Thyroid gland (tissue), 4 donors: ENCODE results near the gene FHIT. TPM values are rescaled to one million over a fixed set of nuclear protein-coding genes. Genes with fewer than 3 reads are reported as not detected.

Experiments
- DNase-seq, 2 donors: peaks; one replicate each; pipeline ENCODE4 v3.0.0-alpha.2; 2019
- H3K27ac ChIP-seq, 3 donors: fragments of 200-600 bp; sonication (generic); 1 replicate in 2 of 3; 2 replicates in 1 of 3; pipeline ENCODE4 v1.5.1; 2016 to 2019; ENCODE audit warnings: mild to moderate bottlenecking in 1 of 3, moderate library complexity in 1 of 3
- H3K27me3 ChIP-seq: fragments of 200-600 bp; sonication (generic); one replicate; pipeline ENCODE4 v1.5.1; 2019
- H3K36me3 ChIP-seq, 2 donors: fragments of 200-600 bp; sonication (generic); one replicate each; pipeline ENCODE4 v1.5.1; 2016 to 2019
- H3K4me1 ChIP-seq, 2 donors: fragments of 200-600 bp; sonication (generic); one replicate each; pipeline ENCODE4 v1.5.1; 2017 to 2019
- H3K4me3 ChIP-seq, 3 donors: fragments of 200-600 bp; sonication (generic); replicated peaks in 1 of 3; 1 replicate in 2 of 3; 2 replicates in 1 of 3; pipeline ENCODE4 v1.5.1; 2016; ENCODE audit warnings: mild to moderate bottlenecking in 1 of 3
- H3K9me3 ChIP-seq: fragments of 200-600 bp; sonication (generic); one replicate; pipeline ENCODE4 v1.5.1; 2017
- POLR2A ChIP-seq, 2 donors: fragments of 450-650 bp; IDR thresholded peaks; one replicate each; pipeline ENCODE4 v1.6.1; 2017; ENCODE audit warnings: antibody characterized with exemption in 2 of 2, mild to moderate bottlenecking in 2 of 2, moderate library complexity in 1 of 2
- WGBS, 2 donors: methylation state at CpG; one replicate each; pipeline ENCODE4 v1.1.5; 2017; 5-methylcytosine and 5-hydroxymethylcytosine counted together
- intact Hi-C: fragments of 100-400 bp; cut with DNase I; formaldehyde crosslinking; loops from one replicate; pipeline ENCODE4 v1.15.1; 2023
- total RNA-seq, 4 donors: library from RNA; depleted of rRNA; stranded (reverse); fragments of >200 nt; gene quantifications; one replicate each; pipeline ENCODE4 v1.2.3, GENCODE V29; 2016
- TF ChIP-seq, protein P1 (sequence below), 6 experiments: fragments of 200-600 bp in 3 of 6; fragments of 450-650 bp in 3 of 6; sonication (generic) in 3 of 6; IDR thresholded peaks; one replicate each; pipeline ENCODE4 v1.5.1; 2016 to 2019; ENCODE audit warnings: antibody characterized with exemption in 6 of 6, mild to moderate bottlenecking in 2 of 6, inconsistent platforms in 1 of 6, moderate library complexity in 1 of 6

Gene FHIT
- total RNA-seq, 4 donors from 2014 or later: 12.2 to 18.9 (median 16.2) TPM

DNA sequence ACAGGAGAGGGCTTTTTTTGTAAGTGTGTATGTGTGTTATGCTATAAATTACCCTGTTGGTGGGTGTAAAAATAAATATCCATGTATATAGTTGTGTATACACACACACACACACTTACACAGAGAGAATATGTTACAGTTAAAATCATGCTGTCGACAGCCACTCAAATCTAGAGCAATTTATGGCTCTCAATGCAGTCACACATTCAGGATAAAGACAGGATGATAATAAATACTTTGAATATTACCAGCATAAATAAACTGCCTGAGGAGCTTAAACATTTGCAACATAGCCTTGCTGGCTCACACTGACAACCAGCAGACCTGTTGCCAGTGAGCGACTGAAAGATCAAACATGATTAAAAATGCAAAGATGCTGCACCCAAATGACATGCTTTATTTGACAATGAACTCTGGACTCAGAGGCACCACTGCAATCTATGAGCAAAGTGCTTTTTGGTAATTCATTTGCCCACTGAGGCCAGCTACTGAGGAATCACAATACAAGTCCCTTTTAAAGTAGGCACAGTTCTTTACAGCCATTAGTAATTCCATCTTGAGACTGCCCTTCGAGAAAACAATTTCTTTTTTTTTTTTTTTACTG, 458.9 kb downstream of the FHIT start:
- no peak overlapping the region for H3K27ac ChIP-seq
- intact Hi-C loops: no loop called here
- DNase-seq: no peak
- TF ChIP-seq POLR2A (IDR thresholded peaks at IDR 0.05): no peak
- TF ChIP-seq, protein P1, sequence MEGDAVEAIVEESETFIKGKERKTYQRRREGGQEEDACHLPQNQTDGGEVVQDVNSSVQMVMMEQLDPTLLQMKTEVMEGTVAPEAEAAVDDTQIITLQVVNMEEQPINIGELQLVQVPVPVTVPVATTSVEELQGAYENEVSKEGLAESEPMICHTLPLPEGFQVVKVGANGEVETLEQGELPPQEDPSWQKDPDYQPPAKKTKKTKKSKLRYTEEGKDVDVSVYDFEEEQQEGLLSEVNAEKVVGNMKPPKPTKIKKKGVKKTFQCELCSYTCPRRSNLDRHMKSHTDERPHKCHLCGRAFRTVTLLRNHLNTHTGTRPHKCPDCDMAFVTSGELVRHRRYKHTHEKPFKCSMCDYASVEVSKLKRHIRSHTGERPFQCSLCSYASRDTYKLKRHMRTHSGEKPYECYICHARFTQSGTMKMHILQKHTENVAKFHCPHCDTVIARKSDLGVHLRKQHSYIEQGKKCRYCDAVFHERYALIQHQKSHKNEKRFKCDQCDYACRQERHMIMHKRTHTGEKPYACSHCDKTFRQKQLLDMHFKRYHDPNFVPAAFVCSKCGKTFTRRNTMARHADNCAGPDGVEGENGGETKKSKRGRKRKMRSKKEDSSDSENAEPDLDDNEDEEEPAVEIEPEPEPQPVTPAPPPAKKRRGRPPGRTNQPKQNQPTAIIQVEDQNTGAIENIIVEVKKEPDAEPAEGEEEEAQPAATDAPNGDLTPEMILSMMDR (IDR thresholded peaks at IDR 0.05): no peak
- H3K9me3 ChIP-seq: no peaks in the 10 kb centered on the region
- H3K27me3 ChIP-seq: no peaks in the 10 kb centered on the region
- WGBS, 2 donors: 83 to 93% methylated on average over 3 of the region's 3 CpGs
- H3K36me3 ChIP-seq: no peaks in the 10 kb centered on the region
- H3K4me3 ChIP-seq: no peak overlapping the region
- H3K4me1 ChIP-seq: no peaks in the 10 kb centered on the region

DNA sequence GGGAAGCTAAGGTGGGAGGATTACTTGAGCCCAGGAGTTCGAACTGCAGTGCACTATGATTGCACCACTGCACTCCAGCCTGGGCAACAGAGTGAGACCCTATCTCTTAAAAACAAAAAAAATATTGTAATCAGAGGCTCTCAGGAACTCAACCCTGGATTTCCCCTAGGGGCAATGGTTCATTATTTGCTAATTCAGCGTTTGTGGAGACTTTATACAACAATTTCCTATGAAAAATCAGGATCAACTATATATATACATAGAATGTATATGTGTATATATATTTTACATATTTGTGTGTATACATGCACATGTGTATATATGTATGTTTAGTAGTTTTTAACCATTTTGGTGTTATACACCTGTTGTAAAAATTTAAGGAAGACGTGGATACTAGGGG, 463.1 kb downstream of the FHIT start:
- WGBS, 2 donors: 91 to 95% methylated on average over 3 of the region's 3 CpGs
- intact Hi-C loops: no loop called here
- TF ChIP-seq, protein P1 (IDR thresholded peaks at IDR 0.05): no peak
- TF ChIP-seq POLR2A (IDR thresholded peaks at IDR 0.05): no peak

DNA sequence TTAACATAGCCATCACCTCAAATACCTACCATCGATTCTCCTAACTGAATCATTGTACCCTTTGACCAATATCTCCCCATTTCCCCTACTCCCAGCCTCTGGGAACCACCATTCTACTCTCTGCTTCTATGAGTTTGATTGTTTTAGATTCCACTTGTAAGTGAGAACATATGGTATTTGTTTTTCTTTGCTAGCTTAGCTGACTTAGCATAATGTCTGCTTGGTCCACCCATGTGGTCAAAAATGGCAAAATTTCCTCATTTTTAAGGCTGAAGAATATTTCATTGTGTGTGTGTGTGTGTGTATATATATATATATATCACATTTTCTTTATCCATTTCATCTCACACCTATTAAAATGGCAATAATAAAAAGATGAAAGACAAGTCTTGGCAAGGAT, 469.3 kb downstream of the FHIT start:
- H3K27ac ChIP-seq: no peak overlapping the region
- 0 to 88% methylated on average over 1 of the region's 1 CpG for WGBS, 2 donors
- H3K4me3 ChIP-seq: no peak overlapping the region
- no peaks in the 10 kb centered on the region for H3K27me3 ChIP-seq
- intact Hi-C loops: no loop called here
- TF ChIP-seq, protein P1 (IDR thresholded peaks at IDR 0.05): no peak
- TF ChIP-seq POLR2A (IDR thresholded peaks at IDR 0.05): no peak
- H3K36me3 ChIP-seq: no peaks in the 10 kb centered on the region
- H3K9me3 ChIP-seq: no peaks in the 10 kb centered on the region
- no peaks in the 10 kb centered on the region for H3K4me1 ChIP-seq
- no peak for DNase-seq

More for the DNA sequence above, 463.1 kb downstream of the FHIT start:
- Histone ChIP-seq H3K36me3 (no peaks in the 10 kb centered on the region), H3K9me3 (no peaks in the 10 kb centered on the region), H3K27ac (no peak overlapping the region), H3K4me3 (no peak overlapping the region), H3K4me1 (no peaks in the 10 kb centered on the region), H3K27me3 (no peaks in the 10 kb centered on the region)
- DNase-seq: no peak

DNA sequence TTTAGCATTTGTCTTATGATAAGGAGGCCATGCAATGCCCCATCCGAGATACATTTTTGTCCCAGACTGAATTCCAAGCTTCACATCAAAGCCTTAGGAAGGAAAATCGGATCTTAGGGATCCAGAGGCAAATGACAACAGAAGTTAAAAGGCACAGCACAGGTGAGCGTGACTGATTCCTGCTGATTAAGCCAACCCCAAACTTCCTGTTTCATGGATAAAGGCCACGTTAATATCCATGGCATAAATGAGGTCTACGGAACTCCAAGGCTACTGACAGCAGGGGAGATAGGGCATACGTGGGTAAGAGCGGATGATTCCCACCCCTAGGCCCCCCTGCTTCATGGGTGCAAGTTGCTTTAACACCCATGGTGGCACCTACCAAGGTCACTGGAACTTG, 471.6 kb downstream of the FHIT start:
- Histone ChIP-seq H3K27ac (no peak overlapping the region), H3K9me3 (no peaks in the 10 kb centered on the region), H3K4me1 (no peaks in the 10 kb centered on the region), H3K27me3 (no peaks in the 10 kb centered on the region), H3K36me3 (no peaks in the 10 kb centered on the region), H3K4me3 (no peak overlapping the region)
- 85 to 96% methylated on average over 7 of the region's 7 CpGs for WGBS, 2 donors
- no peak for DNase-seq
- TF ChIP-seq, protein P1 (IDR thresholded peaks at IDR 0.05): no peak
- TF ChIP-seq POLR2A (IDR thresholded peaks at IDR 0.05): no peak
- intact Hi-C loops: no loop called here

DNA sequence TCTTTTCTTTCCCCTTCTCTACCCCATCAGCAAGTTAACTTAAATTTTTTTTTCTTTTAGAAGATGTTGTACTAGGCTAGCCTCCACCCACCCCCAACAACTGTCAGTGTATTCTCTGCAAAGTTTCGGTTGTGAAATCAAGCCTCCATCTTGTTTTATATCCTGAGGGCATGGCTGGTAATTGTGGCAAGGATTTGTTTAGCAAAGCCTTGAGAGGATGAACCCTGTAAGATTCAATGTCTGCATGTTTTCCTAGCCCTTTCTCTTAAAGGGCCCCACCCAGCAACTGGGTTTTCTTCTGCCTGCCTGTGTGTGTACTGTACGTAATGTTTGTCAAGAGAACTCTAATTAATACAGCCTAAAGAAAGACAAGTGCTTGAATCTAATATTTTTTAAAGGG, 475.3 kb downstream of the FHIT start:
- Histone ChIP-seq H3K36me3 (no peaks in the 10 kb centered on the region), H3K27ac (no peak overlapping the region), H3K4me3 (no peak overlapping the region), H3K4me1 (peaks cover 0 to 5% of the 10 kb centered on the region in 2 donors), H3K27me3 (no peaks in the 10 kb centered on the region), H3K9me3 (no peaks in the 10 kb centered on the region)
- TF ChIP-seq, protein P1 (IDR thresholded peaks at IDR 0.05): no peak
- no peak for TF ChIP-seq POLR2A (IDR thresholded peaks at IDR 0.05)
- intact Hi-C loops: no loop called here
- 99% methylated on average over 2 of the region's 2 CpGs for WGBS, 2 donors
- no peak for DNase-seq
